Activated T-cell treated with anti-CD3 and anti-CD28 coated beads, Interleukin-2, amount 50 U/mL, for 1 hour (primary cell): Measurements from ENCODE around the gene KRTAP10-2.
"Not testable (repeated sequence)": the region's sequence is repeated elsewhere in the genome, so short reads cannot be mapped to it uniquely, and the experiment has no call there.

Experiments used
- DNase-seq: peaks from one replicate; pipeline ENCODE4 v3.0.0-alpha.2; 2020

The KRTAP10-2 gene

DNA sequence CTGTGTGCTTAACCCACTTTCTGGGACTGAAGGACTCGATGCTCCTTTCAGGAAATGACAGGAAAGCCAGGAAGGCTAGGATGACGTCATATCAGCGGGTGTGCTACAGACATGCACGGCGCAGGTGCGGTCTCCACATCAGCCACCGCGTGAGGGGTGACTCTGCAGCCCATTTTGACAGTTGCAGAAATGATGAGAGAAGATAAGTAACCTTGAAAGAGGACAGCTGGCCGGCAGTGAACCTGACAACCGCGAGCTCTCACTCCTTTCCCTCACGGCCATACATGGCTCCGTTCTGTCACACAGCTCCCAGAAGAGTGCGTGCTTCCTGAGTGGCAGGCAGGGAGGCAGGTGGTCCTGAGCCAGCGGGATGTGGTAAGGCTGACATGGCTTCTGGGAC lies 30.8 kb upstream of the KRTAP10-2 start:
- DNase-seq: no peak

GRCh38 chr21:44581158-44581557 lies 29.9 kb upstream of the KRTAP10-2 start:
- DNase-seq: no peak

DNA sequence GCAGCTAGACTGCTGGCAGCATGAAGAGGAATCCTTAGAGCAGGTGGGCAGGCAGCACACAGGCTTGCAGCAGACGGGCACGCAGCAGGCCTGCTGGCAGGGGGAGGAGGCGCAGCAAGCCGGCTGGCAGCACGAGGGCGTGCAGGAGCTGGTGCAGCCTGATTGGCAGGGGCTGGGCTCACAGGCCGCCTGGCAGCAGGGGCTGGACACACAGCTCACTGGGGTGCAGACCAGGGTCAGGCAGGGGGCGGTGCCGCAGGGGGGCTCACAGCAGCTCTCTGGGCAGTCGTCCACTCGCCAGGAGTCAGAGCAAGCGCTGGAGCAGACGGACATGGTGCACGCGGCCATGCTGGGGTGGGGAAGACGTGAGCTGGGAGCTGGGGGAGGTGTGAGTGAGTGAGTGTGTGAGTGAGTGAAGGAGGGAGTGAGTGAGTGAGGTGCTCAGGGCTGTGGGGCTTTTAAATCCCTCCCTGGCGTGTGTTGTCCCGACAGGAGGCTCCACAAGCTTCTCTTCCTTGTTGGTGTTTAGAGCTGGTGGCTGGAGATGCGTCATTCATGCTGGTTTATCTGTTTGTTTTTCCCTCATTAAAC lies 29.0 kb upstream of the KRTAP10-2 start, which contains the start of gene KRTAP10-5:
TSS of gene KRTAP10-5 (minus strand) at position 374 of the 591 bp plus-strand sequence. CDS start at position 348, 26 bp downstream.
- not testable (repeated sequence) for DNase-seq

DNA sequence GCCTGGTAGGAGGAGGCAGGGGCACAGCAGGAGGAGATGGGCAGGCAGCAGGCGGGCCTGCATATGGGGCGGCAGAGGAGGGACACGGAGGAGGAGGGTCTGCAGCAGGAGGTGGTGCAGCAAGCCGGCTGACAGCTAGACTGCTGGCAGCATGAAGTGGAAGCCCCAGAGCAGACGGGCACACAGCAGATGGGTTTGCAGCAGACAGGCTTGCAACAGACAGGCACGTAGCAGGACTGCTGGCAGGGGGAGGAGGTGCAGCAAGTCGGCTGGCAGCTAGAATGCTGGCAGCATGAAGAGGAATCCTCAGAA lies 28.5 kb upstream of the KRTAP10-2 start:
- no peak for DNase-seq

DNA sequence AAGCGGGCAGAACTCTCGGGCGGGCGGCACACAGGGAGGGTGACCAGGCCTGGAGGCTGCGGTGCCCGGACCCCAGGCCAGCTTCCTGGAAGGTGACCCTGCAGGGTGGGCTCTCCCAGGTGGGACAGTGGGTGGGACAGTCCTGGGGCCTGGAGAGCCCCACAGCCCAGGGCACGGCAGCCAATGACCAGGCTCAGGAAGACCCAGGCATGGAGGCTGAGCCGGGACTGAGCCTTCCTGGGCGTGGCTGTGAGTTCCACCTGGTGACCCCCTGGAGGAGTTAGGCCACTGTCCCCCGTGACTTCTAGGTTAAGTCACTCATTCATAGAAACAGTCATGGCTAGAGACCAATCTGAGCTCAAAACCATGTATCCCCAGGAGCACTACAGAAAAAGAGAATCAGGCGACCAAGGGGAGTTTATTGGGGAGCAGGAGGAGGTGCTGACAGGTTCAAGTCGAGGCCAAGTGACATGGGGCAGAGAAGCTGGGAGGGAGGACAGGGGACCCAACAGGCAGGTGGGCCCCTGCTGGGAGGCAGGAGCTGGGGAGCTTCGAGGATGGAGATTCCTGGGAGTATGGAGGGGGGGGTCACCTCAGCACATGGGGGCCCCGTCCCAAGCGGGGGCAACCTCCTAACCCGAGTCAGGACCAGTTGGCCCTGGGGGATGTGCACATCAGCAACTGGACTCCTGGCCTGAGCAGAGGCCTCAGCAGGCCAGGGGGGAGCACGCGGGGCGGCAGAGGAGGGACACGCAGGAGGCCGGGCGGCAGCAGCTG lies 27.9 kb upstream of the KRTAP10-2 start:
- no peak for DNase-seq

GRCh38 chr21:44578371-44579055 lies 27.2 kb upstream of the KRTAP10-2 start:
- DNase-seq: no peak

- DNase-seq: no peak
These were observed 24.7 kb upstream of the KRTAP10-2 start for GRCh38 chr21:44576025-44576420.

DNA sequence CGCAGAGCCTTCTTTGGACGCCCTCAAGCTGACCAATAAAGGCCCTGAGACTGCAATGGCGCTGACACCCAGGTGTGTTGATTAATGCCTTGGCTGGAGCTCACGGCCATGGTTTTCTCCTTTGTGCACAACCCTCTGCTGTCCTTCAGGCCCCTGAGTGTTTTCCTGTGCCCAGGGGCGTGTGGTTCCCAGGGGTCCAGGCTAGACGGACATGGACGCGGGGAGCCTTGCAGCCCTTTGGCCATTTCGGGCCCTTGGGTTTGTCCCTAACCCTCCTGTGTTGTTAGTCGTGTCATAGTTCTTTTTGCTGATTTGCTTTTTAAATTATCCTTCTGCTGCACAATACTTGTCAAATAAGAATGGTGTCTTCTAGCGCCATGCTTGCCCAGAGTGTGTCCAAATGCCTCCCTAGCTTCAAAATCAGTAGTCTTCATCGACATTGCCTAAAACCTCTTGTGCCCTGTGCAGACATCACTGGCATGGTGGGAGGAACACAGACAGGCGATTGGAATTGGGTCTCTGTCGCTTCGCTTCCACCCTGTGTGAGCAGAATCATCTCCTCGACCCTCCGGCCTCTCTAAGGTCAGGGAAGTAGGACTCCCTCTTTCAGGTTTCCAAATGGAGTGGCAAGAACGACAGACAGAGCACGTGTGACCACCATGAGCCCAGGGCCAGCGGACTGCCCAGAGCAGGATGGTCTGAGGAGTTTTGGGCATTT lies 24.2 kb upstream of the KRTAP10-2 start:
- no peak for DNase-seq

DNA sequence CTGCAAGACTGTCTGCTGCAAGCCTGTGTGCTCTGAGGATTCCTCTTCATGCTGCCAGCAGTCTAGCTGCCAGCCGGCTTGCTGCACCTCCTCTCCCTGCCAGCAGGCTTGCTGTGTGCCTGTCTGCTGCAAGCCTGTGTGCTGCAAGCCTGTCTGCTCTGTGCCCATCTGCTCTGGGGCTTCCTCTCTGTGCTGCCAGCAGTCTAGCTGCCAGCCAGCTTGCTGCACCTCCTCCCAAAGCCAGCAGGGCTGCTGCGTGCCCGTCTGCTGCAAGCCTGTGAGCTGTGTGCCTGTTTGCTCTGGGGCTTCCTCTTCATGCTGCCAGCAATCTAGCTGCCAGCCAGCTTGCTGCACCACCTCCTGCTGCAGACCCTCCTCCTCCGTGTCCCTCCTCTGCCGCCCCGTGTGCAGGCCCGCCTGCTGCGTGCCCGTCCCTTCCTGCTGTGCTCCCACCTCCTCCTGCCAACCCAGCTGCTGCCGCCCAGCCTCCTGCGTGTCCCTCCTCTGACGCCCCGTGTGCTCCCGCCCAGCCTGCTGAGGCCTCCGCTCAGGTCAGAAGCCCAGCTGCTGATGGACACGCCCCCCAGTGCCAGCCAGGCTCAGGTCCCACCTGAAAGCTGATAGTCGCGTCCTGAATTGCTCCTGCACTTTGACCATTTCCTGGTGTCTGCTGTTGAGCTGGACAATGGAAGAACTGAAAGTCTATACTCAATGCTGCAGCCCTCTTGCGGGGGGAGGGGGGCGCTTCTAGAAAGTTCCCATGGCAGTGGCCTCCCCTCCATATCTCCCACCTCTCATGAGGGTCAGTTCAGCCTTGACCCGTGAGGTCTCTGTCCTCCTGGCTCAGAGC lies 23.4 kb upstream of the KRTAP10-2 start:
- DNase-seq: no peak

DNA sequence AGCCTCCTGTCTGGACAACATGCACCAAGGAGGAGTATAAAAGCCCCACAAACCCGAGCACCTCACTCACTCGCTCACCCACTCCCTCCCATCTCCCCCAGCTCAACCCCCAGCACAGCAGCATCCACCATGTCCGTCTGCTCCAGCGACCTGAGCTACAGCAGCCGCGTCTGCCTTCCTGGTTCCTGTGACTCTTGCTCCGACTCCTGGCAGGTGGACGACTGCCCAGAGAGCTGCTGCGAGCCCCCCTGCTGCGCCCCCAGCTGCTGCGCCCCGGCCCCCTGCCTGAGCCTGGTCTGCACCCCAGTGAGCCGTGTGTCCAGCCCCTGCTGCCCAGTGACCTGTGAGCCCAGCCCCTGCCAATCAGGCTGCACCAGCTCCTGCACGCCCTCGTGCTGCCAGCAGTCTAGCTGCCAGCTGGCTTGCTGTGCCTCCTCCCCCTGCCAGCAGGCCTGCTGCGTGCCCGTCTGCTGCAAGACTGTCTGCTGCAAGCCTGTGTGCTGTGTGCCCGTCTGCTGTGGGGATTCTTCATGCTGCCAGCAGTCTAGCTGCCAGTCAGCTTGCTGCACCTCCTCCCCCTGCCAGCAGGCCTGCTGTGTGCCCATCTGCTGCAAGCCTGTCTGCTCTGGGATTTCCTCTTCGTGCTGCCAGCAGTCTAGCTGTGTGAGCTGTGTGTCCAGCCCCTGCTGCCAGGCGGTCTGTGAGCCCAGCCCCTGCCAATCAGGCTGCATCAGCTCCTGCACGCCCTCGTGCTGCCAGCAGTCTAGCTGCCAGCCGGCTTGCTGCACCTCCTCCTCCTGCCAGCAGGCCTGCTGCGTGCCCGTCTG lies 22.5 kb upstream of the KRTAP10-2 start, which contains the start of gene KRTAP10-4:
TSS of gene KRTAP10-4 (plus strand) at position 100 of the 827 bp plus-strand sequence. CDS start at position 130, 30 bp downstream.
- not testable (repeated sequence) for DNase-seq

- DNase-seq: no peak
These were observed 21.8 kb upstream of the KRTAP10-2 start for GRCh38 chr21:44572959-44573583.

GRCh38 chr21:44571844-44572782 lies 20.8 kb upstream of the KRTAP10-2 start:
- DNase-seq: no peak

DNA sequence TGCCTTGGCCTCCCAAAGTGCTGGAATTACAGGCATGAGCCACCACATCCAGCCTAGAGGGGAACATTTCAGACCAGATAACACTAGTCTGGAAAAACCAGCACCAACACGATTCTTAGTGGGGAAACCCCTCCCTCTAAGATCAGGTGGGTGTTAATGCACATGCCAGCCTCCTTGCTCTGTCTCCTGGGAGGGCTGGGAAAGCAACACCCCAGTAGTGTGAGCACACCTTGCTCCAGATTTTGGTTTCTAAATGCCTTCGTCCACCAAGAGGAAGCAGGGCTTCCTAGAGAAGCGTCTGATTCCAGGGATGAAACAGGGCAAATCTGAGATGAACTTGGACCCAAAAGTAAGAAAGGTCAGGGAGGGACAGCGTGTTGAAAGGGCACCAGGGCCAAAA lies 20.0 kb upstream of the KRTAP10-2 start:
- DNase-seq: no peak

DNA sequence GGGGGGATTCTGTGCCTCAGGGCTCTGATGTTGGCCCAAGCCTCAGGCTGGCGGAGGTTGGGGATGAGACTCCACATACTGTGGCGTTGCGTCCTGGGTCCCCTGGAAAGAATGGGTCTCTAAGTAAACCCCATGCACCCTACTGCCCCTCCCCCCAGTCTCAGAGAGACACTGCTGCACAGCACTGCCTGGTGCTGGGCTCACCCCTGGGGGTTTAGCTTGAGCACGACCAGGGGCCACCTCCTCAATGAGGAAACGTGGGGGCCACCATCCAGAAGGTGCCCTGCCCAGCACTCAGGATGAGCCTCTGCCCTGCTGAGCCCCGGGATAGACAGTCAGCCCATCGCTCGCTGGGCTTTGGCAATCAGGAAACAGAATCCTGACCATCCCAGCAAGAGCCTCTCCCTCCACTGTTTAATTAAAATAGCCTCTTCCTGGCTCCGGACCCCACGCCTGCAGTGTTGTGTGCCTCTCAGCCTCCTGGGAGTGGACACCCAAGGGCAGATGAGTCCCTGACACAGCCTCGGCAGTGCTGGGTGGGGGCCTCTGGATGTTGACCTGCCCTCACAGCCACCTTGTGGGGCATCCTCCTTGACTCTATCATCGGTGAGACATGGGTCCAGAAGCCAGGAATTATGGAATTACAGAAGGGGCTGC lies 18.7 kb upstream of the KRTAP10-2 start:
- DNase-seq: no peak

GRCh38 chr21:44568667-44569556 lies 17.6 kb upstream of the KRTAP10-2 start:
- DNase-seq: no peak

GRCh38 chr21:44568261-44568660 lies 17.0 kb upstream of the KRTAP10-2 start:
- no peak for DNase-seq

GRCh38 chr21:44567481-44568171 lies 16.3 kb upstream of the KRTAP10-2 start:
- DNase-seq: no peak
